Lung (tissue), 12 donors: ENCODE results near the gene MTUS2. TPM values are rescaled to one million over a fixed set of nuclear protein-coding genes. Genes with fewer than 3 reads are reported as not detected.

ENCODE experiments used
- ATAC-seq: fragments of 200-7000 bp; cut with Tn5 transposase; one replicate; pipeline ENCODE4 v1.9.1; 2020; ENCODE audit warnings: moderate number of reproducible peaks; ENCODE audit not compliant: insufficient read depth, low FRiP score
- DNase-seq, 3 donors: peaks; one replicate each; pipeline ENCODE4 v3.0.0-alpha.2; 2013 to 2017
- H3K27ac ChIP-seq, 2 donors: one replicate each; pipeline ENCODE4 v1.5.1; 2013; ENCODE audit warnings: mild to moderate bottlenecking in 2 of 2, moderate library complexity in 2 of 2, control low read depth in 1 of 2, inconsistent platforms in 1 of 2, low read depth in 1 of 2, low read length in 1 of 2
- H3K27me3 ChIP-seq, 3 donors: one replicate each; pipeline ENCODE4 v1.5.1; 2013; ENCODE audit warnings: low read length in 2 of 3; ENCODE audit not compliant: control insufficient read depth in 3 of 3, insufficient read depth in 3 of 3
- H3K36me3 ChIP-seq, 4 donors: one replicate each; pipeline ENCODE4 v1.5.1; 2013; ENCODE audit warnings: low read length in 4 of 4, mild to moderate bottlenecking in 1 of 4, moderate library complexity in 1 of 4; ENCODE audit not compliant: control insufficient read depth in 4 of 4, insufficient read depth in 4 of 4
- H3K4me1 ChIP-seq, 5 donors: one replicate each; pipeline ENCODE4 v1.5.1; 2013; ENCODE audit warnings: low read length in 5 of 5, mild to moderate bottlenecking in 2 of 5, moderate library complexity in 1 of 5; ENCODE audit not compliant: control insufficient read depth in 5 of 5, insufficient read depth in 5 of 5
- H3K4me3 ChIP-seq: one replicate; pipeline ENCODE4 v1.5.1; 2013; ENCODE audit warnings: mild to moderate bottlenecking, control low read depth, moderate library complexity
- H3K9ac ChIP-seq, 2 donors: one replicate each; pipeline ENCODE4 v1.5.1; 2013; ENCODE audit warnings: low read length in 2 of 2, control low read depth in 1 of 2; ENCODE audit not compliant: insufficient read depth in 1 of 2
- H3K9me3 ChIP-seq, 4 donors: one replicate each; pipeline ENCODE4 v1.5.1; 2013; ENCODE audit warnings: low read length in 3 of 4, mild to moderate bottlenecking in 1 of 4, moderate library complexity in 1 of 4; ENCODE audit not compliant: control insufficient read depth in 4 of 4, insufficient read depth in 3 of 4
- CTCF ChIP-seq: IDR thresholded peaks from 2 replicates; pipeline ENCODE4 v1.5.1; 2012; ENCODE audit warnings: mild to moderate bottlenecking; ENCODE audit errors: control extremely low read depth, extremely low read depth
- WGBS, 2 donors: extraction: QIAGEN DNeasy Blood & Tissue Kit; methylation state at CpG; one replicate each; pipeline ENCODE4 v1.1.7; 2013; 5-methylcytosine and 5-hydroxymethylcytosine counted together
- polyA plus RNA-seq, 2 donors: library from polyadenylated mRNA; stranded (reverse); fragments of 200-250 nt; gene quantifications; one replicate each; pipeline ENCODE4 v1.2.1, GENCODE V29; 2013
- total RNA-seq, 2 donors: library from RNA; depleted of rRNA in 1 of 2; stranded (reverse); fragments of >200 nt in 1 of 2; gene quantifications; one replicate each; pipeline ENCODE4 v1.2.1, GENCODE V29; 2014 to 2021
- donor health status: control.
- donor health status: control.
- donor health status: Bipolar disorder and iron deficiency.
- donor health status: healthy.
- donor health status: DM: yes; HTN: yes; CAD: no.

Gene MTUS2
- total and polyA plus RNA-seq, 4 donors = 0.03 to 0.54 (median 0.08) TPM

- TF ChIP-seq CTCF = no peak
- DNase-seq (no peak), ATAC-seq (no peak)
- WGBS, 2 donors = 82 to 83% methylated on average over 6 of the region's 6 CpGs
- no peak overlapping the region for H3K9ac ChIP-seq
- no peaks in the 10 kb centered on the region for H3K36me3 ChIP-seq
- H3K27ac ChIP-seq = no peak overlapping the region
- no peaks in the 10 kb centered on the region for H3K27me3 ChIP-seq
- no peak overlapping the region for H3K4me3 ChIP-seq
- peaks cover 0 to 3% (median 0%) of the 10 kb centered on the region in 5 donors for H3K4me1 ChIP-seq
- H3K9me3 ChIP-seq = no peaks in the 10 kb centered on the region
Observed at GRCh38 chr13:29454931-29455481, 634.9 kb downstream of the MTUS2 start.

GRCh38 chr13:29456419-29456818 is 636.3 kb downstream of the MTUS2 start:
- peaks cover 0 to 3% (median 0%) of the 10 kb centered on the region in 5 donors for H3K4me1 ChIP-seq
- no peaks in the 10 kb centered on the region for H3K36me3 ChIP-seq
- TF ChIP-seq CTCF = no peak
- no peak for DNase-seq
- no peak overlapping the region for H3K4me3 ChIP-seq
- WGBS, 2 donors = 56 to 85% methylated on average over 1 of the region's 1 CpG
- peaks cover 0 to 1% (median 0%) of the 10 kb centered on the region in 4 donors for H3K9me3 ChIP-seq
- H3K27ac ChIP-seq = peak overlapping the region in 1 of 2 donors; percentile 14
- no peak overlapping the region for H3K9ac ChIP-seq
- H3K27me3 ChIP-seq = no peaks in the 10 kb centered on the region
- no peak for ATAC-seq

- DNase-seq = no peak
- no peak overlapping the region for H3K9ac ChIP-seq
- no peaks in the 10 kb centered on the region for H3K27me3 ChIP-seq
- ATAC-seq = no peak
- H3K4me3 ChIP-seq = no peak overlapping the region
- H3K27ac ChIP-seq = no peak overlapping the region
- peaks cover 0 to 1% (median 0%) of the 10 kb centered on the region in 4 donors for H3K9me3 ChIP-seq
- H3K36me3 ChIP-seq = no peaks in the 10 kb centered on the region
- peaks cover 0 to 3% (median 0%) of the 10 kb centered on the region in 5 donors for H3K4me1 ChIP-seq
- TF ChIP-seq CTCF = no peak
Observed at GRCh38 chr13:29457299-29457698, 637.2 kb downstream of the MTUS2 start.

GRCh38 chr13:29458419-29458818 is 638.3 kb downstream of the MTUS2 start:
- ATAC-seq = no peak
- WGBS, 2 donors = 93 to 94% methylated on average over 1 of the region's 1 CpG
- H3K36me3 ChIP-seq = no peaks in the 10 kb centered on the region
- no peak overlapping the region for H3K4me3 ChIP-seq
- no peaks in the 10 kb centered on the region for H3K27me3 ChIP-seq
- H3K27ac ChIP-seq = no peak overlapping the region
- TF ChIP-seq CTCF = no peak
- peaks cover 0 to 1% (median 0%) of the 10 kb centered on the region in 4 donors for H3K9me3 ChIP-seq
- H3K4me1 ChIP-seq = peaks cover 0 to under 1% (median 0%) of the 10 kb centered on the region in 5 donors
- no peak overlapping the region for H3K9ac ChIP-seq
- DNase-seq = no peak
